HL-60 (cell line): ENCODE data around the gene MAP3K19.

ENCODE experiments used
- DNase-seq, 2 experiments: peaks; one replicate each; pipeline ENCODE4 v3.0.0-alpha.2; 2010 to 2020; ENCODE audit warnings: low read depth in 1 of 2, low spot score in 1 of 2
- H3K27ac ChIP-seq: fragments of 250-450 bp; sonication (Bioruptor Pico); replicated peaks from 2 replicates; pipeline ENCODE4 v1.5.1; 2020; ENCODE audit warnings: mild to moderate bottlenecking, moderate library complexity
- H3K27me3 ChIP-seq: fragments of 250-450 bp; sonication (Bioruptor Pico); 2 replicates; pipeline ENCODE4 v1.5.1; 2021; ENCODE audit warnings: mild to moderate bottlenecking, moderate library complexity; ENCODE audit not compliant: insufficient read depth, poor library complexity, severe bottlenecking
- H3K4me3 ChIP-seq: replicated peaks from 2 replicates; pipeline ENCODE4 v1.5.1; 2011; ENCODE audit warnings: mild to moderate bottlenecking, control low read depth, low read length; ENCODE audit not compliant: insufficient read depth
- CTCF ChIP-seq: IDR thresholded peaks from one replicate; pipeline ENCODE4 v1.5.1; 2011; ENCODE audit warnings: low read length, control low read depth, inconsistent platforms; ENCODE audit not compliant: insufficient read depth
- GABPA ChIP-seq: IDR thresholded peaks from 2 replicates; pipeline ENCODE4 v1.6.1; 2012; ENCODE audit warnings: low read depth
- POLR2AphosphoS5 ChIP-seq: IDR thresholded peaks from 2 replicates; pipeline ENCODE4 v1.6.1; 2012; ENCODE audit warnings: low read depth
- REST ChIP-seq: IDR thresholded peaks from 2 replicates; pipeline ENCODE4 v1.6.1; 2012; ENCODE audit warnings: low read depth; ENCODE audit not compliant: insufficient replicate concordance
- SPI1 ChIP-seq: IDR thresholded peaks from 2 replicates; pipeline ENCODE4 v1.6.1; 2012; ENCODE audit warnings: low read depth, mild to moderate bottlenecking, borderline replicate concordance

Gene MAP3K19

GRCh38 chr2:134924912-134925311 is 122.3 kb downstream of the MAP3K19 start:
- TF ChIP-seq SPI1: no peak
- TF ChIP-seq CTCF: no peak
- TF ChIP-seq POLR2AphosphoS5: no peak
- no peak for TF ChIP-seq REST
- TF ChIP-seq GABPA: no peak
- no peaks in the 10 kb centered on the region for H3K27me3 ChIP-seq
- H3K4me3 ChIP-seq: no peak overlapping the region
- no peak overlapping the region for H3K27ac ChIP-seq
- no peak for DNase-seq

- no peaks in the 10 kb centered on the region for H3K27me3 ChIP-seq
- H3K27ac ChIP-seq: peak overlapping the region; percentile 98
- peak overlapping the region; percentile 81 for H3K4me3 ChIP-seq
- TF ChIP-seq REST (no peak), GABPA (no peak), SPI1 (no peak), CTCF (no peak), POLR2AphosphoS5 (no peak)
- peak in 1 of 2 experiments; percentile 25 for DNase-seq
These were observed 127.7 kb downstream of the MAP3K19 start for GRCh38 chr2:134919341-134920210.

GRCh38 chr2:134918526-134919340 is 128.5 kb downstream of the MAP3K19 start, which contains the start of gene CCNT2:
Gene CCNT2, plus strand, starts transcription at chr2:134918822. Its CDS starts 33 bp downstream, at chr2:134918855.
- peak within 1 kb of the TSS; percentile 81 for H3K4me3 ChIP-seq
- H3K27ac ChIP-seq: peak within 1 kb of the TSS; percentile 98
- TF ChIP-seq SPI1: peak; percentile 66; the same call in 1 of the 2 replicates
- TF ChIP-seq REST: no peak
- TF ChIP-seq POLR2AphosphoS5: peak; percentile 90
- no peak for TF ChIP-seq CTCF
- peak; percentile 95 to 99 for DNase-seq
- no peaks in the 10 kb centered on the region for H3K27me3 ChIP-seq
